CD14-positive monocyte (primary cell): Measurements from ENCODE around the gene GTF2H3. TPM values are rescaled to one million over a fixed set of nuclear protein-coding genes. Genes with fewer than 3 reads are reported as not detected.

ENCODE experiments used
- DNase-seq, 3 donors: peaks; one replicate each; pipeline ENCODE4 v3.0.0-alpha.2; 2011 to 2022
- H2AFZ ChIP-seq: 2 replicates; pipeline ENCODE4 v1.6.0; 2012; ENCODE audit warnings: mild to moderate bottlenecking, low read depth, low read length, inconsistent platforms; ENCODE audit not compliant: insufficient read depth, poor library complexity, severe bottlenecking
- H3K27ac ChIP-seq, 2 donors: 1 replicate in 1 of 2; 2 replicates in 1 of 2; pipeline ENCODE4 v1.5.1; 2012 to 2013; ENCODE audit warnings: low read length in 2 of 2, control low read depth in 1 of 2, inconsistent platforms in 1 of 2, low read depth in 1 of 2, mild to moderate bottlenecking in 1 of 2
- H3K27me3 ChIP-seq, 2 donors: one replicate each; pipeline versions ENCODE4 v1.6.0 to v1.6.1; 2011 to 2013; ENCODE audit warnings: low read length in 2 of 2; ENCODE audit not compliant: control insufficient read depth in 2 of 2, insufficient read depth in 2 of 2
- H3K36me3 ChIP-seq, 2 donors: replicated peaks in 1 of 2; 1 replicate in 1 of 2; 2 replicates in 1 of 2; pipeline versions ENCODE4 v1.5.1 to v1.6.1; 2012 to 2013; ENCODE audit warnings: low read length in 2 of 2, control low read depth in 1 of 2, inconsistent platforms in 1 of 2, mild to moderate bottlenecking in 1 of 2; ENCODE audit not compliant: insufficient read depth in 2 of 2, control insufficient read depth in 1 of 2
- H3K4me1 ChIP-seq, 2 donors: 1 replicate in 1 of 2; 2 replicates in 1 of 2; pipeline versions ENCODE4 v1.5.1 to v1.6.1; 2012 to 2013; ENCODE audit warnings: low read length in 2 of 2, control low read depth in 1 of 2, inconsistent platforms in 1 of 2, mild to moderate bottlenecking in 1 of 2, moderate library complexity in 1 of 2; ENCODE audit not compliant: insufficient read depth in 2 of 2, control insufficient read depth in 1 of 2
- H3K4me2 ChIP-seq: replicated peaks from 2 replicates; pipeline ENCODE3; 2012; ENCODE audit warnings: low read length, moderate library complexity, mild to moderate bottlenecking; ENCODE audit not compliant: poor library complexity, severe bottlenecking; ENCODE audit errors: extremely low read depth
- H3K4me3 ChIP-seq, 3 experiments: fragments of 200-600 bp in 1 of 3; sonication (generic) in 1 of 3; replicated peaks in 1 of 3; 1 replicate in 2 of 3; 2 replicates in 1 of 3; pipeline ENCODE4 v1.5.1; 2011 to 2013; ENCODE audit warnings: low read length in 3 of 3, mild to moderate bottlenecking in 3 of 3, control low read depth in 2 of 3, low read depth in 2 of 3, inconsistent platforms in 1 of 3, moderate library complexity in 1 of 3
- H3K79me2 ChIP-seq: 2 replicates; pipeline ENCODE4 v1.6.0; 2012; ENCODE audit warnings: mild to moderate bottlenecking, control low read depth, inconsistent platforms, low read length, moderate library complexity; ENCODE audit not compliant: insufficient read depth
- H3K9ac ChIP-seq: 2 replicates; pipeline ENCODE4 v1.6.0; 2017; ENCODE audit warnings: low read length, mild to moderate bottlenecking; ENCODE audit not compliant: insufficient read depth, poor library complexity, severe bottlenecking
- H3K9me3 ChIP-seq, 2 donors: replicated peaks in 1 of 2; 1 replicate in 1 of 2; 2 replicates in 1 of 2; pipeline versions ENCODE4 v1.5.1 to v1.6.1; 2012 to 2013; ENCODE audit warnings: low read length in 2 of 2, control low read depth in 1 of 2; ENCODE audit not compliant: control insufficient read depth in 1 of 2, insufficient read depth in 1 of 2
- H4K20me1 ChIP-seq: 2 replicates; pipeline ENCODE4 v1.6.0; 2012; ENCODE audit warnings: mild to moderate bottlenecking, low read length, control low read depth, moderate library complexity; ENCODE audit not compliant: insufficient read depth
- H3K27ac Mint-ChIP-seq, 7 donors: one replicate each; pipeline ENCODE4 v1.8.0; 2020; ENCODE audit warnings: mild to moderate bottlenecking in 7 of 7, mixed read lengths in 7 of 7, moderate library complexity in 6 of 7, inconsistent platforms in 2 of 7
- H3K27me3 Mint-ChIP-seq, 3 donors: one replicate each; pipeline ENCODE4 v1.8.0; 2021 to 2022; ENCODE audit warnings: low read depth in 3 of 3, mild to moderate bottlenecking in 3 of 3, mixed read lengths in 3 of 3, moderate library complexity in 3 of 3, inconsistent platforms in 1 of 3
- H3K36me3 Mint-ChIP-seq, 2 donors: one replicate each; pipeline ENCODE4 v1.8.0; 2020; ENCODE audit warnings: mixed read lengths in 2 of 2, inconsistent platforms in 1 of 2, mild to moderate bottlenecking in 1 of 2
- H3K4me1 Mint-ChIP-seq: one replicate; pipeline ENCODE4 v1.8.0; 2020; ENCODE audit warnings: mild to moderate bottlenecking, mixed read lengths
- H3K4me3 Mint-ChIP-seq, 2 donors: one replicate each; pipeline ENCODE4 v1.8.0; 2020; ENCODE audit warnings: mild to moderate bottlenecking in 2 of 2, mixed read lengths in 2 of 2, moderate library complexity in 1 of 2
- H3K9me3 Mint-ChIP-seq, 7 donors: one replicate each; pipeline ENCODE4 v1.8.0; 2020 to 2022; ENCODE audit warnings: mixed read lengths in 7 of 7, mild to moderate bottlenecking in 6 of 7, moderate library complexity in 6 of 7, inconsistent platforms in 2 of 7
- WGBS: methylation state at CpG from one replicate; pipeline ENCODE4 v1.1.5; 2013; ENCODE audit warnings: missing lambda C conversion rate; ENCODE audit not compliant: insufficient coverage; 5-methylcytosine and 5-hydroxymethylcytosine counted together
- intact Hi-C, 2 donors: fragments of 100-400 bp; cut with micrococcal nuclease; formaldehyde crosslinking; loops; one replicate each; pipeline versions ENCODE4 v1.15.0 to v1.15.1; 2023
- polyA plus RNA-seq, 3 donors: library from polyadenylated mRNA; depleted of rRNA in 1 of 3; unstranded in 2 of 3; stranded (reverse) in 1 of 3; fragments of 300-500 nt in 2 of 3; fragments of >200 nt in 1 of 3; fragmentation: Illumina TruSeq in 2 of 3; gene quantifications; 1 replicate in 2 of 3; 2 replicates in 1 of 3; pipeline ENCODE4 v1.2.3, GENCODE V29; 2012 to 2021
- TF ChIP-seq, protein P1 (sequence below): fragments of 200-600 bp; IDR thresholded peaks from one replicate; pipeline ENCODE4 v1.8.0; 2022; ENCODE audit warnings: antibody characterized with exemption, mild to moderate bottlenecking

GTF2H3 gene
- polyA plus RNA-seq, 3 donors = 8.2 to 21.7 (median 12.3) TPM

DNA sequence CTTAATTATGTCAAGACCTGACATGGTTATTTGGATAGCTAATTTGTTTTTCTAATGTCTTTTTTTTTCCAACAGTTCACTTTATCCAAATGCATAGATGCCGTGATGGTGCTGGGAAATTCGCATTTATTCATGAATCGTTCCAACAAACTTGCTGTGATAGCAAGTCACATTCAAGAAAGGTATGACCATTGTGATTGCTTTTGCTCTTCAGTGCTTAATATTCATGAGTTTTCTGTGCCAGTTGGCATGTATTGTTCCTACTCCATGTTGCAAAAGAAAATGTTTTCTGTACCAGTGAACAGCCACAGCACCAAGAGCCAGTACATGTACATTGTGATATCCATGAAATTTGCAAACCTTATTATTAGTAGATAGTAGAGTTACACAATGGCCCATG, 11.8 kb downstream of the GTF2H3 start:
- Histone ChIP-seq H3K79me2 (no peaks in the 10 kb centered on the region), H3K4me1 (no peaks in the 10 kb centered on the region), H3K36me3 (peaks cover 31 to 87% of the 10 kb centered on the region in 2 donors), H3K4me3 (no peak overlapping the region), H3K27ac (no peak overlapping the region), H4K20me1 (no peaks in the 10 kb centered on the region), H3K9me3 (no peaks in the 10 kb centered on the region), H3K9ac (no peak overlapping the region), H3K4me2 (no peak overlapping the region), H3K27me3 (no peaks in the 10 kb centered on the region), H2AFZ (no peak overlapping the region)
- 100% methylated on average over 3 of the region's 3 CpGs for WGBS
- peak overlapping the region in 1 of 7 donors; percentile 8 for H3K27ac Mint-ChIP-seq
- peaks cover 0 to 2% (median 0%) of the 10 kb centered on the region in 3 donors for H3K27me3 Mint-ChIP-seq
- H3K4me3 Mint-ChIP-seq = no peak overlapping the region
- no peaks in the 10 kb centered on the region for H3K9me3 Mint-ChIP-seq
- no peaks in the 10 kb centered on the region for H3K4me1 Mint-ChIP-seq
- intact Hi-C loops = no loop called here
- TF ChIP-seq, protein P1, sequence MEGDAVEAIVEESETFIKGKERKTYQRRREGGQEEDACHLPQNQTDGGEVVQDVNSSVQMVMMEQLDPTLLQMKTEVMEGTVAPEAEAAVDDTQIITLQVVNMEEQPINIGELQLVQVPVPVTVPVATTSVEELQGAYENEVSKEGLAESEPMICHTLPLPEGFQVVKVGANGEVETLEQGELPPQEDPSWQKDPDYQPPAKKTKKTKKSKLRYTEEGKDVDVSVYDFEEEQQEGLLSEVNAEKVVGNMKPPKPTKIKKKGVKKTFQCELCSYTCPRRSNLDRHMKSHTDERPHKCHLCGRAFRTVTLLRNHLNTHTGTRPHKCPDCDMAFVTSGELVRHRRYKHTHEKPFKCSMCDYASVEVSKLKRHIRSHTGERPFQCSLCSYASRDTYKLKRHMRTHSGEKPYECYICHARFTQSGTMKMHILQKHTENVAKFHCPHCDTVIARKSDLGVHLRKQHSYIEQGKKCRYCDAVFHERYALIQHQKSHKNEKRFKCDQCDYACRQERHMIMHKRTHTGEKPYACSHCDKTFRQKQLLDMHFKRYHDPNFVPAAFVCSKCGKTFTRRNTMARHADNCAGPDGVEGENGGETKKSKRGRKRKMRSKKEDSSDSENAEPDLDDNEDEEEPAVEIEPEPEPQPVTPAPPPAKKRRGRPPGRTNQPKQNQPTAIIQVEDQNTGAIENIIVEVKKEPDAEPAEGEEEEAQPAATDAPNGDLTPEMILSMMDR = no peak
- no peak for DNase-seq
- peaks cover 44 to 75% of the 10 kb centered on the region in 2 donors for H3K36me3 Mint-ChIP-seq

DNA sequence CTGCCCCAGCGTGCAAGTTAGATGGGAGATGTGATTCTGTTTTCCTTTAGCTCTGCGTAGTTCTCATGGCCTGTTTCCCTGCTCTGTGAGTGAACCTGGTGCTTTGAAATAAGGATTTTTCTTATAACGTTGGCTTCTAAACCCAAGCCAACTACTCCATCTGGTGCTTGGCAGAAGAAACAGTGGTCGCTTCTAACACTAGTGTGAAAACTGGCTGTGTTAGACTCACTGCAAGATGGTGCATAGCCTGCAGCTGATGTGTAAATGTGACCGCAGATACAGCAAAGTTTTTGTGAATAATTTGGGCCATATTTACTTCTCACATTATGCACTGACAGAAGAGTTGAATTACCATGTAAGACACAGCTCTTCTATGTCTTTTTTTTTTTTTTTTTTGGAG, 12.2 kb downstream of the GTF2H3 start:
- DNase-seq = no peak
- no CpG with 5 or more reads among the region's 5 CpGs for WGBS
- no peaks in the 10 kb centered on the region for H3K79me2 ChIP-seq

More for the DNA sequence above, 12.2 kb downstream of the GTF2H3 start:
- no peak overlapping the region for H3K27ac Mint-ChIP-seq
- intact Hi-C loops = no loop called here
- no peak overlapping the region for H2AFZ ChIP-seq
- H3K9me3 ChIP-seq = no peaks in the 10 kb centered on the region
- no peak overlapping the region for H3K4me3 ChIP-seq
- H3K4me3 Mint-ChIP-seq = no peak overlapping the region
- peaks cover 33 to 87% of the 10 kb centered on the region in 2 donors for H3K36me3 ChIP-seq
- H3K27ac ChIP-seq = no peak overlapping the region
- peaks cover 0 to 2% (median 0%) of the 10 kb centered on the region in 3 donors for H3K27me3 Mint-ChIP-seq
- peaks cover 47 to 77% of the 10 kb centered on the region in 2 donors for H3K36me3 Mint-ChIP-seq
- no peak overlapping the region for H3K9ac ChIP-seq
- no peaks in the 10 kb centered on the region for H3K27me3 ChIP-seq
- no peak overlapping the region for H3K4me2 ChIP-seq
- TF ChIP-seq, protein P1 = no peak
- H3K4me1 Mint-ChIP-seq = no peaks in the 10 kb centered on the region
- no peaks in the 10 kb centered on the region for H4K20me1 ChIP-seq
- H3K9me3 Mint-ChIP-seq = no peaks in the 10 kb centered on the region
- H3K4me1 ChIP-seq = no peaks in the 10 kb centered on the region
